GM19372 (cell line): ENCODE results near the gene LRIT2.

Source experiments
- ATAC-seq: cut with Tn5 transposase; IDR thresholded peaks from one replicate; pipeline ENCODE4 v1.9.1; 2021; ENCODE audit warnings: mild to moderate bottlenecking, low read depth, moderate library complexity; ENCODE audit not compliant: unreplicated experiment

The LRIT2 gene

GRCh38 chr10:84225427-84226173 lies at the start of gene LRIT2:
LRIT2 (minus strand) TSS chr10:84225544; CDS start chr10:84225520, 24 bp downstream.
- ATAC-seq: no peak

GRCh38 chr10:84270708-84271107 lies 45.4 kb upstream of the LRIT2 start:
- no peak for ATAC-seq

- ATAC-seq: no peak
Measured at GRCh38 chr10:84269773-84270172, 44.4 kb upstream of the LRIT2 start.

GRCh38 chr10:84269162-84269561 lies 43.8 kb upstream of the LRIT2 start:
- ATAC-seq: no peak

- ATAC-seq: no peak
Measured at GRCh38 chr10:84267503-84268126, 42.3 kb upstream of the LRIT2 start.

GRCh38 chr10:84265418-84265817 lies 40.1 kb upstream of the LRIT2 start:
- no peak for ATAC-seq

GRCh38 chr10:84264611-84265141 lies 39.3 kb upstream of the LRIT2 start:
- ATAC-seq: peak; percentile 90

GRCh38 chr10:84263716-84264115 lies 38.4 kb upstream of the LRIT2 start:
- ATAC-seq: no peak

GRCh38 chr10:84262190-84262956 lies 37.0 kb upstream of the LRIT2 start:
- ATAC-seq: no peak

GRCh38 chr10:84261236-84261915 lies 36.0 kb upstream of the LRIT2 start:
- no peak for ATAC-seq

- no peak for ATAC-seq
Measured at GRCh38 chr10:84258034-84258695, 32.8 kb upstream of the LRIT2 start.

GRCh38 chr10:84257343-84258020 lies 32.1 kb upstream of the LRIT2 start:
- no peak for ATAC-seq

- ATAC-seq: no peak
Measured at GRCh38 chr10:84256510-84257342, 31.4 kb upstream of the LRIT2 start.

- no peak for ATAC-seq
Measured at GRCh38 chr10:84254552-84255478, 29.5 kb upstream of the LRIT2 start.

GRCh38 chr10:84248794-84249193 lies 23.4 kb upstream of the LRIT2 start:
- ATAC-seq: no peak

- no peak for ATAC-seq
Measured at GRCh38 chr10:84247496-84247895, 22.2 kb upstream of the LRIT2 start.

GRCh38 chr10:84244651-84245270 lies 19.4 kb upstream of the LRIT2 start, which contains the start of gene RGR:
RGR (plus strand) TSS chr10:84245053; CDS start chr10:84245091, 38 bp downstream.
- no peak for ATAC-seq
